ENCODE data around the gene AKR1C4. TPM values are rescaled to one million over a fixed set of nuclear protein-coding genes. Genes with fewer than 3 reads are reported as not detected.
A peak's percentile ranks its signal among the peaks of the same experiment; 100 is the strongest.
"Not testable (repeated sequence)": the region's sequence is repeated elsewhere in the genome, so short reads cannot be mapped to it uniquely, and the experiment has no call there.

Gene AKR1C4
- total and polyA plus RNA-seq, 8 donors: not detected

DNA sequence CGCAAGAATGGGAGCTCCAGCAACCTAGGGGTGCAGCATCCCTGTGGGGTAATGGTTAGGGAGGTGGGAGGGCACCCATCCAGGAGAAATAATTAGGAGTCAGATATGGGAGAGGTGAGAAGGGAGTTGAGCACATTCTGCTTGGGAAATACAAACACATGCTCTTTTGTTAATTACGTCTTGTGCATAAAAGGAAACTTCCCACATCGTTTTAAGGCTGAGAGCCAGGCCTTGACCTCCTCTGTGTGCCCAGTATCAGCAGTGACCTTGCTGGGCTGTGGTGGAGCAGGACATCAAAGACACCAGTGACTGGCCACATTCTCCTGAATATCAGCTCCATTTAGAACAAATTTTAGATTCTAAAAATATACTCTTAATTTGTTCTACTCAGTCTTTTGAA lies 22.6 kb downstream of the AKR1C4 start:
- Histone ChIP-seq H3K9me3 (peaks cover 0 to 10% of the 10 kb centered on the region in 2 donors), H3K36me3 (no peaks in the 10 kb centered on the region), H3K4me1 (no peaks in the 10 kb centered on the region), H3K27ac (no peak overlapping the region), H3K27me3 (no peaks in the 10 kb centered on the region), H3K4me3 (no peak overlapping the region)
- no peak for TF ChIP-seq CTCF (IDR thresholded peaks at IDR 0.05)
- intact Hi-C loops (cut with DNase I): no loop called here
- ATAC-seq: no peak
- no peak for DNase-seq

- DNase-seq: peak in 1 of 4 donors; percentile 49
- H3K27ac ChIP-seq; ATAC-seq; H3K4me3 ChIP-seq; H3K4me1 ChIP-seq; H3K27me3 ChIP-seq; intact Hi-C loops (cut with DNase I); H3K36me3 ChIP-seq; H3K9me3 ChIP-seq: not testable (repeated sequence)
Observed at GRCh38 chr10:5222942-5223341, 26.3 kb downstream of the AKR1C4 start.

- ATAC-seq (no peak), DNase-seq (peak in 1 of 4 donors; percentile 61)
- intact Hi-C loops (cut with DNase I): no loop called here
Observed at GRCh38 chr10:5229019-5229418, 32.4 kb downstream of the AKR1C4 start.

GRCh38 chr10:5233324-5233723 lies 36.7 kb downstream of the AKR1C4 start:
- Histone ChIP-seq H3K4me3 (no peak overlapping the region), H3K9me3 (peaks cover 0 to 4% of the 10 kb centered on the region in 2 donors), H3K36me3 (no peaks in the 10 kb centered on the region), H3K27ac (no peak overlapping the region), H3K27me3 (no peaks in the 10 kb centered on the region), H3K4me1 (peaks cover 4 to 20% of the 10 kb centered on the region in 2 donors)
- intact Hi-C loops (cut with DNase I): no loop called here
- ATAC-seq: no peak
- no peak for DNase-seq
- TF ChIP-seq CTCF (IDR thresholded peaks at IDR 0.05): no peak

More at GRCh38 chr10:5229019-5229418, 32.4 kb downstream of the AKR1C4 start:
- no peak for TF ChIP-seq CTCF (IDR thresholded peaks at IDR 0.05)
- Histone ChIP-seq H3K27me3 (no peaks in the 10 kb centered on the region), H3K27ac (no peak overlapping the region), H3K36me3 (no peaks in the 10 kb centered on the region), H3K4me1 (peaks cover 3 to 5% of the 10 kb centered on the region in 2 donors), H3K4me3 (no peak overlapping the region), H3K9me3 (no peaks in the 10 kb centered on the region)

DNA sequence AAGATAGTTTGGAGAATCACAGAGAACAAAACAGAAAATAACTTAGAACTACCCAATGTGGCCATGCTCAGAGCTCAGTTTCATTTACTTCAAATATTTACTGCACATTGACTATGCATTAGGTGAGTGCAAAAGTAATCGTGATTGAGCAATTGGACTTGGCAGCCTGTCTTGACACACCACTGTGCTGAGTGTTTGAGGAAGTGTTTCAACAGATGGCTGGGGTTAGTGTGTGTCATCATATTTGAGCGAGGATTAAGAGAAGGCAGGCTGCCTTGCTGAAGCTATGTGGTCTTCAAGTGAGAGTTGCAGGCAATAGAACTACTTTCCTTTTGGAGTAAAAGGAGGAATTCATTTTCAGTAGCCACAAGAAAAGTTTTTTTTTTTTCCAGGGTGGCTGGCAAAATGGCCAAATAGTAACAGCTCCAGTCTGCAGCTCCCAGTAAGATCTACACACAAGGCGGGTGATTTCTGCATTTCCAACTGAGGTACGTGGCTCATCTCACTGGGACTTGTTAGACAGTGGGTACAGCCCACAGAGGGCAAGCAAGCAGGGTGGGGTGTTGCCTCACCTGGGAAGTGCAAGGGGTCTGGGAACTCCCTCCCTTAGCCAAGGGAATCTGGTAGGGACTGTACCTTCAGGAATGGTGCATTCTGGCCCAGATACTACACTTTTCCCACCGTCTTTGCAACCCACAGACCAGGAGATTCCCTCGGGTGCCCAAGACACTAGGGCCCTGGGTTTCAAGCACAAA lies 37.6 kb downstream of the AKR1C4 start:
- Histone ChIP-seq H3K4me3 (no peak overlapping the region), H3K36me3 (no peaks in the 10 kb centered on the region), H3K27ac (peak overlapping the region in 1 of 2 donors; percentile 72), H3K9me3 (peaks cover 0 to 4% of the 10 kb centered on the region in 2 donors), H3K27me3 (no peaks in the 10 kb centered on the region), H3K4me1 (peaks cover 4 to 20% of the 10 kb centered on the region in 2 donors)
- TF ChIP-seq CTCF (IDR thresholded peaks at IDR 0.05): no peak
- intact Hi-C loops (cut with DNase I): no loop called here
- ATAC-seq: peak; percentile 98
- DNase-seq: peak in 3 of 4 donors; percentile 16 to 63 (median 61)

- H3K9me3 ChIP-seq; H3K27ac ChIP-seq; H3K4me3 ChIP-seq; H3K27me3 ChIP-seq; intact Hi-C loops (cut with DNase I); DNase-seq; H3K36me3 ChIP-seq; ATAC-seq: not testable (repeated sequence)
- H3K4me1 ChIP-seq: peaks cover 4 to 20% of the 10 kb centered on the region in 2 donors
Observed at GRCh38 chr10:5237541-5237940, 40.9 kb downstream of the AKR1C4 start.

All from left lung (tissue), 10 donors.